B cell (primary cell): Measurements from ENCODE around the gene PKDREJ.

Experiments used
- EZH2 ChIP-seq: IDR thresholded peaks from 2 replicates; pipeline ENCODE4 v1.6.1; 2012; ENCODE audit warnings: borderline replicate concordance, low read depth, mild to moderate bottlenecking, moderate library complexity, low read length; ENCODE audit not compliant: insufficient read depth, poor library complexity, severe bottlenecking
- TF ChIP-seq, protein P1 (sequence below): fragments of 200-600 bp; IDR thresholded peaks from one replicate; pipeline ENCODE4 v1.8.0; 2022; ENCODE audit warnings: antibody characterized with exemption, mild to moderate bottlenecking

DNA sequence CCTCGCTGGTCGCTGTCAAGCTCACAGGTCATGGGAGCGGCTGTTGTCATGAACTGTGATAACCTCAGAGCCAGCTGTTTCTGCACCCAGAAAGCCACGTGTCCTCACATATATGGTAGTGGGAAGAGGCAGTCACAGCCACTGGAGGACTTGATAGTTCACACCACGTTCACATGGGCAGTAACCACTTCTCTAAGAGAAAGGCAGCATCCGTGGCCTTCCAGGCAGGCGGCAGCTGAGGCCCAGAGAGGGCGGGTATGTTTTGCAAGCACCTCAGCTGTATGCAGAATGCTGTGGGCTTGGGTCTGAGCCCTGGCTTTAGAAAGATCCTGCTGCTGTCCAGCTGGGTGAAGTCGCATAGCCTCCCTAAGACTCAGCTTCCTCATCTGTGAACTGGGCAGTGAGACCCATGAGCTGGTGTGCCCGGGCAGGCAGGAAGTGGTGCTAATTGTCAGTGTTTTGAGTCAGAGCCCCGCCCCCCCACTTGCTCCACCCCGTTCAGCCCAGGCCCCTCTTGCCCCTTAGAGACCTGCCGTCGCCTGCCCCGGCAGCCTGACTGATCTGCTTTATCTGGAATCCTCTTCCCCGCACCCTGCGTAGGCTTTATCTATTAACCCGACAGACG, 18.0 kb upstream of the PKDREJ start:
- TF ChIP-seq, protein P1, sequence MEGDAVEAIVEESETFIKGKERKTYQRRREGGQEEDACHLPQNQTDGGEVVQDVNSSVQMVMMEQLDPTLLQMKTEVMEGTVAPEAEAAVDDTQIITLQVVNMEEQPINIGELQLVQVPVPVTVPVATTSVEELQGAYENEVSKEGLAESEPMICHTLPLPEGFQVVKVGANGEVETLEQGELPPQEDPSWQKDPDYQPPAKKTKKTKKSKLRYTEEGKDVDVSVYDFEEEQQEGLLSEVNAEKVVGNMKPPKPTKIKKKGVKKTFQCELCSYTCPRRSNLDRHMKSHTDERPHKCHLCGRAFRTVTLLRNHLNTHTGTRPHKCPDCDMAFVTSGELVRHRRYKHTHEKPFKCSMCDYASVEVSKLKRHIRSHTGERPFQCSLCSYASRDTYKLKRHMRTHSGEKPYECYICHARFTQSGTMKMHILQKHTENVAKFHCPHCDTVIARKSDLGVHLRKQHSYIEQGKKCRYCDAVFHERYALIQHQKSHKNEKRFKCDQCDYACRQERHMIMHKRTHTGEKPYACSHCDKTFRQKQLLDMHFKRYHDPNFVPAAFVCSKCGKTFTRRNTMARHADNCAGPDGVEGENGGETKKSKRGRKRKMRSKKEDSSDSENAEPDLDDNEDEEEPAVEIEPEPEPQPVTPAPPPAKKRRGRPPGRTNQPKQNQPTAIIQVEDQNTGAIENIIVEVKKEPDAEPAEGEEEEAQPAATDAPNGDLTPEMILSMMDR, result no peak
- no peak for TF ChIP-seq EZH2
